ENCODE data around the gene OR2V2.
"Not testable (repeated sequence)": the region's sequence is repeated elsewhere in the genome, so short reads cannot be mapped to it uniquely, and the experiment has no call there.

OR2V2 gene

GRCh38 chr5:181149355-181149754, 2.0 kb downstream of the OR2V2 start:
- no peak for DNase-seq

DNA sequence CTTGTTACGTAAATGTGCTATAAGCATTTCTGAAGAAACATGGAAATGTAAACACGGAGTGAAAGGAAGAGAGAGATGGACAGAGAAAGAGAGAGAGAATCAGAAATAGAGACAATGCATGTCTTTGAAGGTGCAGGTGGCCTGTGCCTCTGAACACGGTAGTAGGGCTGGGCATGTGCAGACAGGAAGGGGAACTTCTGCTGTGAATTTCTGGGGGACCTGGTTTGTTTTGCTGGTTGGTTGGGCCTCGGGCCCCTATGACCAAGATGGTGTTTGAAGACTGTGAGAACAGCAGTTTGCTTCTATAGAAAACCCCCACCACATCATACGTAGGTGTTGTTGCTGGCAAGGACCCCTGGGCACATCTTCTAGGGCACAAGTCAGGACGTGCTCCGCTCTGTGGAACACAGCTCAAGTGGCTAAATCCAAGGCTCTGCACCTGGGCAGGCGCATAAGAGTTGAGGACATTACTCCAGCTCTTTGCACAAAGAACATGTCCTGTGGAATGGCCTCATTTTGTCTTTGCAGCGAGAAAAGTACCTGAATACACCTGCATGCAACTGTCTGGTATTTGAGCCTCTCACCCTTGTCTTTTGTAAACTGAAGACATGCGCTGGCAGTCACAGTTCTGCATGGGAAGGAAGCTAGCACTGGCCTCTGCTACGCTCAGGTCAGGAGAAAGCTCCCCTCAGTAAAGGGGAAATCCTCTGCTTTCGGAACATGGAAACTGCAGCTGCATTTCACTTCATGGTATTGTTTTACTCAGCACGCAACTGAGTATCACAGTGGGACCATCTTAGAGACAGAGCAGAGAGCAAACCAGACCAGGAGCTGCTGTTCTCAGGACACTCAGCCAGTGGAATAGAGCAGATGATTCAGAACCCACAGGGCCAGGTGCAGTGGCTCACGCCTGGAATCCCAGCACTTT, 2.7 kb downstream of the OR2V2 start:
- no peak for DNase-seq

DNA sequence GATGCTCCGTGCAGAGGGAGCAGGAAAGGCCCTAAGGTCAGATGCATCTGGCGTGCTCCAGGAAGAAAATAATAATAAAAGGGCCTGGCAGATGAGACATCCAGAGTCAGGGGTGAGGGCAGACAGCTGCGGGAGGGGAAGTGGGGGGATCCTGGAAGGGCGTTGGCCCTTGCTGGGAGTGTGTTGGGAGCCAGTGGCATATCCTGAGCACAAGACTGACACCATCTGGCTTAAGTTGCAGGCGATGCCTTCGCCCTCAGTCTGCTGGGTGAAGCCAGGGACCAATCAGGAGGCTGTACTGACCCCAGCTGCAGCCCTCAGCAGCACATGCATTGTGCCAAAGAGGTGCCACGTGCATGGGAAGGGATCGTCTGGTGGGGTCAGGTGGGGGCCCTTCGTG, 3.8 kb downstream of the OR2V2 start:
- no peak for DNase-seq

DNA sequence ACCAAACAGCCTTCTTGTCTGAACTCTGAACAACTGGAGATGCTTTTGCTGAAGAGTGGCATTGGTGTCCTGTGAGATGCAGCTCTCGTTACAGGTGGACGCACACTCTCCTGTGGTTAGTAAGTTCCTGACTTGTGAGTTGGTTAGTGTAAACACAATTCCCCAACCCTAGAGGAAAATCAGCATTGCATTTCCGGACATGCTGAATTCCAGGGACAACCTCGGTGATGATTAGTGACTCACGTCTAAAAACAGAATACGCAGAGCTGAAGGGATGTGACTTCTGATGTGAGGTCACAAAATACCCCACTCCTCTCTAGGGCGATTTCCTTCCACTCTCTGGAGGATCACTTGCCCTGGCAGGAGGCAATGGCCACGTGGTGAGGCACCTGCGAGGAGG, 5.0 kb downstream of the OR2V2 start:
- DNase-seq: no peak

DNA sequence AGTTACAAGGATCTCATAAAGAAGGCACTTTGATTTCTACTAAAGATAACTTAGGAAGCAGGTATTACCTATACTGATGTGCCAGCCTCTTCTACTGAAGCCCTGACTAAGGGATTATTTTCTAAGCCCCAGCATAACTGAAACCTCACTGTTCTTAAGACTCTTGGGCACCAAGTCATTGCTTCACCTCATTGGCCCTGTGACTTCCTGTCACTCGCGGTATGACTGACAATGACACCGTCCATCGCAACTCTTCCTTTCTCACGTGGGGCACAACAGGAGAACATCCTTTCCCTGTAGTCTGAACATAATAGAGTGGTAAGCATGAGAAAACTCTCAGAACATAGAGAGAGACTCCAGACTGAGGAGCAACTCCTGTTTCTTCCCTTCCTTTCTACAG, 6.4 kb downstream of the OR2V2 start:
- no peak for DNase-seq

GRCh38 chr5:181156758-181157157, 9.4 kb downstream of the OR2V2 start:
- no peak for DNase-seq

DNA sequence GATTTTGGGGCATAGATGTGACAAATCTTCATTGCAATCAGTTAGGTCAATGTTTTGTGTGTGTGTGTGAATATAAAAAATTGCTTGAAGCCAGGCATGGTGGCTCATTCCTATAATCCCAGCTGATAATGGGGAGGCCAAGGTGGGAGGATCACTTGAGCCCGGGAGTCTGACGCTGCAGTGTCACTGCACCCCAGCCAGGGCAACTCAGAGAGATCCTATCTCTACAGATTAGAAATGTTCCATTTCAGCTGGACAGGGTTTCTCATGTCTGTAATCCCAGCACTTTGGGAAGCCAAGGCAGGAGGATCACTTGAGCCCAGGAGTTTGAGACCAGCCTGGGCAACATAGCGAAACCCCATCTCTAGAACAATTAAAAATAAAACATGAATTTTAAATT, 11.5 kb downstream of the OR2V2 start:
- DNase-seq: no peak

GRCh38 chr5:181159286-181160151, 12.1 kb downstream of the OR2V2 start:
- DNase-seq: peak; percentile 86

DNA sequence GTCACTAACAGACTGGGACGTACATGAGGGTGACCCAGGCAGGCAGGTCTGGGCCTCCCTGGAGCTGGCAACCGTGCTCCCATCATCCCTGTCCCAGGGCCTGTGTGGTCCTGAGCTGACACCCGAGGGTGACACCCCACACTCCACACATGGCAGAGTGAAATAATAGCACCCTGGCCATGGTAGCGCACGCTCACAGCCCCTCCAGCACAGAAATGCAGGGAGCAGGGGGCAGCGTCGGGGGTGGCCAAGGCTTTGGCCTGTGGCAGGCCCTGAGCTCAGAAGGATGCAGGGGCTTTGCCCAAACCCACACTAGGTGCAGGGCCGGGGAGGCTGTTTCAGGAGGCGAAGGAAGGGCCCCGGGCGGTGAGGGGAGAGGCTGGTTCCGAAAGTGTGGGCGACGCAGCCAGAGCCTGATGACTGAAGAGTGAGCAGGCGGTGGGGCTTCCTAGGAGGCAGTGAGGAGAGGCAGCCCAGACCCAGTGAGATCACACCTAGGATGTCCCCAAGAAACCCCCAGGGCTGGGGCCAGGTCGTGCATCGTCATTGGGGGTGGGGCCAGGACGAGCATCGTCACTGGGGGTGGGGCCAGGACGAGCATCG, 12.9 kb downstream of the OR2V2 start:
- peak; percentile 36 for DNase-seq

GRCh38 chr5:181160755-181161533, 13.6 kb downstream of the OR2V2 start:
- DNase-seq: not testable (repeated sequence)

DNA sequence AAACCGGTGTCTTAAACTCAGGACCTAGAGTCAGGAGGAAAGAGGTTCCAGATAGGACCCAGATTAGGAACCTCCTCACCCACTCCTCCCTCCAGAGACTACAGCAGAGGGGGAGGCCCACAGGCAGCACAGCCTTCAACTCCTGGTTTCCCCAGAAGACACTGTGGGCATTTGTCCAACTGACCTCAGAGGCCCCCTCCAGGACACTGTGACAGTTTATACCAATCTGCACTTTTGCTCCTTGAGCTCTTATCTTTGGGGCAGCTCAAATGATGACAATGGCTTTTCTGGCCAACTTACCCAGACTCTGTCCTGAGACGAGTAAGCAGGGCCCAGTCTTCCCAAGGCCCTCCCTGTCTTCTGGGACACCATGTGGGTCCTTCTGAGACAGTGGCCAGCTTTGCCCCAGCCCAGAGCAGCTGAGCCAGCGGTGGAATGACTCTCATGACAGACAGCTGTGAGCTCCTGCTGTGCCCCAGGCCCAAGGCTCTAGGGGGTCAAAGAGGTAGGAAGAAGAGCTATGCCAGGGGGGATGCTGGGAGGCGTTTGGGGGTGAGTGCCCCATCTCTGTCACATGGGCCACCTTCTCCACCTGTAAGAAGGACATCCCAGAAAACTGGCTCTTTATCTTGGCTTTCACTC, 14.3 kb downstream of the OR2V2 start:
- no peak for DNase-seq

DNA sequence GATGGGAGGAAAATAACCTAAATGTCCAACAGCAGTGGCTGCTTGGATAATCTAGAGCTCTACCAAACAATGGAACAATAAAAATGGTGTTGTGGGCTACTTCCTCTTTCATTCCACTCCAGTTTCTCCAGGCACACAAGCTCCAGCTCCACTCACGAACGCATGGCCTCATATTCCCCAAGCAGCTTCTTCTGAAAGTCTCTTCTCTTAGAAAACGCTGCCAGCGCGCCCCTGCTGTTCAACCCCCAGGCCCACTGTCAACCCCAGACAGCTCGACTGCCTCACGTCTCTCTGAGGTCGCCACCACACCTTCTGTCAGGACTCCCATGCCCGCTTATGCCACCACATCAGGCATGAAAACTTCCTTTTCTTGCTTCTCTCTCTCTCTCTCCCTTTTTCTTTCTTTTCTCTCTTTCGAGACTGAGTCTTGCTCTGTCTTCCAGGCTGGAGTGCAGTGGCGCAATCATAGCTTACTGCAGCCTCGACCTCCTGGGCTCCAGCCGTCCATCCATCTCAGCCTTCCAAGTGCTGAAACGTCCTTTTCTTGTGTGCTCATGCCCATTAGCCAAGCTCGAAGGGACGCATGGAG, 16.2 kb downstream of the OR2V2 start:
- no peak for DNase-seq

GRCh38 chr5:181164076-181164952, 16.9 kb downstream of the OR2V2 start:
- DNase-seq: no peak

- no peak for DNase-seq
Observed at GRCh38 chr5:181166812-181167733, 19.7 kb downstream of the OR2V2 start.

- no peak for DNase-seq
Observed at GRCh38 chr5:181167814-181168488, 20.6 kb downstream of the OR2V2 start.

DNA sequence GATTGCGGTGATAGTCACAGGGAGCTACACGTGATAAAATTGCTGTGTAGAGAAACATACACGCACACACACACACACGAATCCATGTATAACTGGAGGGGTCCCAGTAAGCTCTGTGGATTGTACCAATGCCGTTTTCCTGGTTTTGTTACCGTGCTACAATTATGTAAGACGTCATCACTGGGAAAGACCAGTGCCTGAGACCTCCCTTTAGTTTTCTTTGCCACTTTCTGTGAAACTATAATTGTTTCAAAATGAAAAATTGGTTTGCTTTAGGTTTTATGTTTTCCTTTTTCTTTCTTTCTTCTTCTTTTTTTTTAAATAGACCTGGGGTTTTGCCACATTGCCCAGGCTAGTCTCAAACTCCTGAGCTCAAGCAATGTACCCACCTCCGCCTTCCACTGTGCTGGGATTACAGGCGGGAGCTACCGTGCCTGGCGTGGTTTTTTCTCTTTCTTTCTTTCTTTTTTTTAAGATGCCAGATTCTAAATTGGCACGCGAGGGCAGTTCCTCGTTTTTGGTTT, 21.3 kb downstream of the OR2V2 start:
- DNase-seq: no peak

DNA sequence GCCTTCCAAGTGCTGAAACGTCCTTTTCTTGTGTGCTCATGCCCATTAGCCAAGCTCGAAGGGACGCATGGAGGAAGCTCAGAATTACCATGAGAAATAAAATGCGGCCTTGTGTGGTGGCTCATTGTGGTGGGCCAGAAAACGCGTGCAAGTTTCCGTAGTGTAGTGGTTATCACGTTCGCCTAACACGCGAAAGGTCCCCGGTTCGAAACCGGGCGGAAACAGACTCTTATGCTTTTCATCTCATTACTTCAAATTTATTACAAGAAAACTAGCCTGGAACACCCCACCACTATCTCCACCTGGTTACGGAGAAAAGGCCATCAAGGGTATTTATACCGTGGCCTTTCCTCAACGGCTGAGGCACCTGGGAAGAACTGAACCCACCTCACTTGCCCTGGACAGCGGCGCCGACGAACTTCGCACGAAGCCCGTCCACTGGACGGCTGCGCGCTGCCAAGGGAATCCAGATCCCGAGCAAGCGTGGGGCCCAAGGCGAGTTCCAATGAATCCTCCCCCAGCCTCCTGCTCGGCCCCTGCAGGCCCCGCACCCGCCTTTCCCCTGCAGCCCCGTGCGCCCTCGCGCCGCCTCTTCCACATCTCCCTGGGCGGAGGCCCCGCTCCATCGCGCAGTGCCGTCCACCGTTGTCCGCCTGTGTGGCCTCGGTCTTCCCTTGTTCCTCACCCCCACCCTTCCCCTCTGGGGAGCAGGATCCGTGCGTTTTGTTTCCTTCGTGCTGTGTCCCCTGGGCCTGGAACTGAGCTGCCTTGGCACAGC, 22.3 kb downstream of the OR2V2 start:
- DNase-seq: peak; percentile 59

All from RPMI8226 (cell line).